ENCODE data around the gene DEDD2.

The DEDD2 gene

DNA sequence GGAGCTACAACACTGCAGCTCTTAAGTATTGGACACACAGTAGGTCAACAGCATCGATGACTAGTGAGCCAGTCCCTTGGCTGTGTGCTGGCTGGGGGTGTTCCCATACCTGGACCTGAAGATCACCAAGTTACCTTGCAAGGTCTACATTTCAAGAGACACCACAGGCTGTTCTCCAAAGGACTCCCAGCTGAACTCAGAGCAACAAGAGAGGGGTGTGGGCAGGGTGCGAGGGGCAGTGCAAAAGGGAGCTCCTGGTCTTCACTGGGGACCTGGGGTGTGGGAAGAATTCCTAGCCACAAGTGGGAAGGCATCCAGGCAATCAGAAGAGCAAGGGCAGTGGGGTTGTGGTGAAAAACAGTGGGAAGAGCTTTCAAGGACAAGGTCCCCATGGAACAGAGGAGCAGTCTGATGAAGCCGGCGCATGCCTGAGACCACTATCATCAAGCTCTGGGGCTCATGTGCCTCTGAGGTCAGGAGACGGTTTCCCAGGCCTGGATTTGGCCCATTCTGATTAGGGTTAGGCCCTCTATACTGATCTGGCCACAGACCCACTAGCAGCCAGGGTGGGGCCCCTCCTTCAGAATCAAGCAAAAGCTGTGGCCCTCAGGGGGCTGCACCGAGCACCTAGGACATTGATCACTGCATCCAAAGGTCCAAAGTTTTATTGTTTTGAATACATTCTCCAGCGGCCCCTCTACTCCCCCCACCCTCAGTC lies 29.6 kb upstream of the DEDD2 start:
- H3K9ac ChIP-seq (ENCODE audit: low read depth, low read length, poor library complexity, severe bottlenecking), result no peak overlapping the region
- H3K9me3 ChIP-seq (ENCODE audit: insufficient read depth, low read depth, low read length), result no peaks in the 10 kb centered on the region

DNA sequence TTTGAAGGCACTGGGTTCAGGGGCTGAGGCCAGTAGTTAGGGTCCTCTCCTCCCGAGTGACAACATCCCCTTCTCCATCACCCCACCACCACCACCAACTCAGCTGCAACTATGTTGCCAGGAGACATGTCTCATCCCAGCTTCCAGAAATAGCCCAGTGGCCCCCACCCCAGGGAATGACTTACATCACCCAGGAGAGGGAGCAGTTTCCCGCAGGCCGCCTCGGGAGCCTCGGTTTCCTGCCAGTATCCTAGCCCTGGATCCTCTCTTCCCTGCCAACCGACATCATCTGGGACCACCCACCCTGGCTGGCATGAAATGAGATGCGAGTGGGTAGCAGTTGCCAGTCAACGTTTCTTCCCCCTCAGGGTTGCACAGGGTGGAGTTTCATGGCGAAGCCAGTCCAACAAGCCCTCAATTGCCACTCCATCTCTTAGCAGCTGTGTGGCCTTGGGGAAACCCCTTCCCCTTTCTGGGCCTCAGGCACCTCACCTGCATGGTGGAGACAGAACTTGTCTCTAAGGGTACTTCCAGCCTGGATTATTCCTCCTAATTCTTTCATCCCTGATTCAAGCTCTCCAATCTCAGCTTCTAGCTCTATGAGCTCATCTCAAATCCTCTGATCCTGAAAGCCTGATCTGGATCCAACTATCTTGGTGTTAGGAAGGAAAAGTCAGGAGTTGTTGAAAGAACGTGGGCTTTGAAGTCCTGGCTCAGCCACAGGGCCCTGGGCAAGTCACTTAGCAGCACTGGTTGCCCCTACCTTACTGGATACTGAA lies 28.9 kb upstream of the DEDD2 start:
- TF ChIP-seq, protein P1, sequence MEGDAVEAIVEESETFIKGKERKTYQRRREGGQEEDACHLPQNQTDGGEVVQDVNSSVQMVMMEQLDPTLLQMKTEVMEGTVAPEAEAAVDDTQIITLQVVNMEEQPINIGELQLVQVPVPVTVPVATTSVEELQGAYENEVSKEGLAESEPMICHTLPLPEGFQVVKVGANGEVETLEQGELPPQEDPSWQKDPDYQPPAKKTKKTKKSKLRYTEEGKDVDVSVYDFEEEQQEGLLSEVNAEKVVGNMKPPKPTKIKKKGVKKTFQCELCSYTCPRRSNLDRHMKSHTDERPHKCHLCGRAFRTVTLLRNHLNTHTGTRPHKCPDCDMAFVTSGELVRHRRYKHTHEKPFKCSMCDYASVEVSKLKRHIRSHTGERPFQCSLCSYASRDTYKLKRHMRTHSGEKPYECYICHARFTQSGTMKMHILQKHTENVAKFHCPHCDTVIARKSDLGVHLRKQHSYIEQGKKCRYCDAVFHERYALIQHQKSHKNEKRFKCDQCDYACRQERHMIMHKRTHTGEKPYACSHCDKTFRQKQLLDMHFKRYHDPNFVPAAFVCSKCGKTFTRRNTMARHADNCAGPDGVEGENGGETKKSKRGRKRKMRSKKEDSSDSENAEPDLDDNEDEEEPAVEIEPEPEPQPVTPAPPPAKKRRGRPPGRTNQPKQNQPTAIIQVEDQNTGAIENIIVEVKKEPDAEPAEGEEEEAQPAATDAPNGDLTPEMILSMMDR (conservative IDR thresholded peaks at IDR 0.05; ENCODE audit: low read length), result no peak
- TF ChIP-seq EZH2phosphoT487 (IDR thresholded peaks at IDR 0.05; ENCODE audit: borderline replicate concordance), result no peak
- H3K36me3 ChIP-seq (ENCODE audit: insufficient read depth, low read length), result no peaks in the 10 kb centered on the region
- no peaks in the 10 kb centered on the region for H3K27me3 ChIP-seq (ENCODE audit: insufficient read depth, low read length, poor library complexity, severe bottlenecking)
- H3F3A ChIP-seq (ENCODE audit: low read depth), result no peaks in the 10 kb centered on the region
- no peaks in the 10 kb centered on the region for H3K9me2 ChIP-seq (replicated peaks; ENCODE audit: low read depth, low read length)
- no peak overlapping the region for H2AFZ ChIP-seq (ENCODE audit: low read length)
- no peak overlapping the region for H3K4me3 ChIP-seq (ENCODE audit: low read length, poor library complexity, severe bottlenecking)
- H3K4me1 ChIP-seq (ENCODE audit: insufficient read depth, low read length, poor library complexity, severe bottlenecking), result peaks cover 12% of the 10 kb centered on the region
- H3K9ac ChIP-seq (ENCODE audit: low read depth, low read length, poor library complexity, severe bottlenecking), result no peak overlapping the region
- H3K4me2 ChIP-seq (ENCODE audit: low read depth, low read length, poor library complexity, severe bottlenecking), result no peak overlapping the region
- peaks cover 19% of the 10 kb centered on the region for H3K79me2 ChIP-seq (ENCODE audit: insufficient read depth, low read length)
- no peaks in the 10 kb centered on the region for H4K20me1 ChIP-seq (ENCODE audit: insufficient read depth, low read length, poor library complexity, severe bottlenecking)
- no peaks in the 10 kb centered on the region for H3K9me3 ChIP-seq (ENCODE audit: insufficient read depth, low read depth, low read length)

More for the DNA sequence above, 29.6 kb upstream of the DEDD2 start:
- Histone ChIP-seq H4K20me1 (ENCODE audit: insufficient read depth, low read length, poor library complexity, severe bottlenecking) (no peaks in the 10 kb centered on the region), H2AFZ (ENCODE audit: low read length) (no peak overlapping the region), H3K4me2 (ENCODE audit: low read depth, low read length, poor library complexity, severe bottlenecking) (no peak overlapping the region), H3F3A (ENCODE audit: low read depth) (no peaks in the 10 kb centered on the region), H3K9me2 (replicated peaks; ENCODE audit: low read depth, low read length) (no peaks in the 10 kb centered on the region), H3K36me3 (ENCODE audit: insufficient read depth, low read length) (no peaks in the 10 kb centered on the region), H3K27me3 (ENCODE audit: insufficient read depth, low read length, poor library complexity, severe bottlenecking) (no peaks in the 10 kb centered on the region), H3K79me2 (ENCODE audit: insufficient read depth, low read length) (peaks cover 19% of the 10 kb centered on the region; the same call in 1 of the 2 replicates), H3K4me1 (ENCODE audit: insufficient read depth, low read length, poor library complexity, severe bottlenecking) (peaks cover 7% of the 10 kb centered on the region), H3K4me3 (ENCODE audit: low read length, poor library complexity, severe bottlenecking) (no peak overlapping the region)
- TF ChIP-seq, protein P1 (conservative IDR thresholded peaks at IDR 0.05; ENCODE audit: low read length), result no peak
- no peak for TF ChIP-seq EZH2phosphoT487 (IDR thresholded peaks at IDR 0.05; ENCODE audit: borderline replicate concordance)

DNA sequence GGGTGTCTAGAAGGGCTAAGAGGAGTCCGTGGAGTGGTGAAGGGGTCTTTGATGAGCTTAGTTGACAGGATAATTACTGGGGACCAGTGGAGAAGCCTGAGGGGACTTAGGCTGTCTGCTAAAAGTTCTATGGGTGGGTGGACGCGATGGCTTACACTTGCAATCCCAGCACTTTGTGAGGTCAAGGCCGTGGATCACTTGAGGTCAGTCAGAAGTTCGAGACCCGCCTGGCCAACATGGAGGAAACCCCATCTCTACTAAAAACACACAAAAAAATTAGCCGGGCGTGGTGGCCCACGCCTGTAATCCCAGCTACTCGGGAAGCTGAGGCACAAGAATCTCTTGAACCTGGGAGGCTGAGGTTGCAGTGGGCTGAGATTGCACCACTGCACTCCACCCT lies 27.8 kb upstream of the DEDD2 start:
- no peaks in the 10 kb centered on the region for H3K36me3 ChIP-seq (ENCODE audit: insufficient read depth, low read length)
- H3K9ac ChIP-seq (ENCODE audit: low read depth, low read length, poor library complexity, severe bottlenecking), result peak overlapping the region; percentile 35

More for the DNA sequence above, 27.8 kb upstream of the DEDD2 start:
- no peaks in the 10 kb centered on the region for H3K27me3 ChIP-seq (ENCODE audit: insufficient read depth, low read length, poor library complexity, severe bottlenecking)
- no peaks in the 10 kb centered on the region for H3F3A ChIP-seq (ENCODE audit: low read depth)
- no peaks in the 10 kb centered on the region for H3K9me2 ChIP-seq (replicated peaks; ENCODE audit: low read depth, low read length)
- peak overlapping the region; percentile 90 for H3K4me2 ChIP-seq (ENCODE audit: low read depth, low read length, poor library complexity, severe bottlenecking)
- H3K4me1 ChIP-seq (ENCODE audit: insufficient read depth, low read length, poor library complexity, severe bottlenecking), result peaks cover 21% of the 10 kb centered on the region
- H2AFZ ChIP-seq (ENCODE audit: low read length), result peak overlapping the region; percentile 74
- no peak for TF ChIP-seq EZH2phosphoT487 (IDR thresholded peaks at IDR 0.05; ENCODE audit: borderline replicate concordance)
- TF ChIP-seq, protein P1 (conservative IDR thresholded peaks at IDR 0.05; ENCODE audit: low read length), result no peak
- H4K20me1 ChIP-seq (ENCODE audit: insufficient read depth, low read length, poor library complexity, severe bottlenecking), result peaks cover 6% of the 10 kb centered on the region
- H3K4me3 ChIP-seq (ENCODE audit: low read length, poor library complexity, severe bottlenecking), result peak overlapping the region; percentile 78
- H3K9me3 ChIP-seq (ENCODE audit: insufficient read depth, low read depth, low read length), result no peaks in the 10 kb centered on the region
- H3K79me2 ChIP-seq (ENCODE audit: insufficient read depth, low read length), result peaks cover 26% of the 10 kb centered on the region

Measured in Loucy (cell line).